ENCODE results near the gene EIF4EBP2. TPM values are rescaled to one million over a fixed set of nuclear protein-coding genes. Genes with fewer than 3 reads are reported as not detected.

Gene EIF4EBP2
- total and polyA plus RNA-seq, 2 of the 13 experiments (the other 11 are each of a cell fraction or from before 2014, with no cell fraction given), result 16.9 to 22.0 TPM

- TF ChIP-seq ZFX (CRISPR knock-in tag; IDR thresholded peaks at IDR 0.05; ENCODE audit: low read depth) (peak; percentile 32; the same call in 1 of the 2 replicates), KIAA2018 (CRISPR knock-in tag; IDR thresholded peaks at IDR 0.05; ENCODE audit: borderline replicate concordance) (no peak), WIZ (CRISPR knock-in tag; IDR thresholded peaks at IDR 0.05) (no peak), ZNF251 (CRISPR knock-in tag; IDR thresholded peaks at IDR 0.05) (no peak), GFI1 (CRISPR knock-in tag; IDR thresholded peaks at IDR 0.05; ENCODE audit: borderline replicate concordance) (peak; percentile 61; the same call in 1 of the 2 replicates), ZNF776 (CRISPR knock-in tag; IDR thresholded peaks at IDR 0.05) (no peak), ZNF496 (CRISPR knock-in tag; IDR thresholded peaks at IDR 0.05; ENCODE audit: insufficient replicate concordance) (no peak), HDAC2 (CRISPR knock-in tag; IDR thresholded peaks at IDR 0.05) (peak; percentile 80), ZNF839 (CRISPR knock-in tag; IDR thresholded peaks at IDR 0.05; ENCODE audit: borderline replicate concordance) (no peak), MLXIP (CRISPR knock-in tag; IDR thresholded peaks at IDR 0.05; ENCODE audit: borderline replicate concordance) (no peak), ELF3 (CRISPR knock-in tag; IDR thresholded peaks at IDR 0.05) (peak; percentile 49; the same call in 1 of the 2 replicates), ZBTB34 (CRISPR knock-in tag; IDR thresholded peaks at IDR 0.05) (0 out of 2 replicates have a peak, but pooled peaks have one; percentile 20), SALL1 (CRISPR knock-in tag; IDR thresholded peaks at IDR 0.05) (peak; percentile 82), ZNF740 (CRISPR knock-in tag; IDR thresholded peaks at IDR 0.05) (no peak), ZNF546 (CRISPR knock-in tag; conservative IDR thresholded peaks at IDR 0.05) (no peak), ZNF879 (CRISPR knock-in tag; IDR thresholded peaks at IDR 0.05) (no peak)
These were observed 35.0 kb upstream of the EIF4EBP2 start (continued) for GRCh38 chr10:70368774-70369482.
